Stomach (tissue), 9 donors: ENCODE data around the gene PSTPIP2. TPM values are rescaled to one million over a fixed set of nuclear protein-coding genes. Genes with fewer than 3 reads are reported as not detected.

Source experiments
- DNase-seq, 2 donors: peaks; one replicate each; pipeline versions ENCODE4 v3.0.0 to v3.0.0-alpha.2; 2013 to 2019
- H3K27ac ChIP-seq, 5 donors: fragments of 200-600 bp in 4 of 5; sonication (generic) in 4 of 5; one replicate each; pipeline ENCODE4 v1.5.1; 2013 to 2019; ENCODE audit warnings: mild to moderate bottlenecking in 1 of 5, moderate library complexity in 1 of 5
- H3K27me3 ChIP-seq, 3 donors: fragments of 200-600 bp; sonication (generic); one replicate each; pipeline ENCODE4 v1.5.1; 2017 to 2019; ENCODE audit warnings: mixed run types in 1 of 3
- H3K36me3 ChIP-seq, 4 donors: fragments of 200-600 bp; sonication (generic); 1 replicate in 3 of 4; 2 replicates in 1 of 4; pipeline ENCODE4 v1.5.1; 2016 to 2019
- H3K4me1 ChIP-seq, 4 donors: fragments of 200-600 bp; sonication (generic); one replicate each; pipeline ENCODE4 v1.5.1; 2016 to 2019
- H3K4me3 ChIP-seq, 4 donors: fragments of 200-600 bp; sonication (generic) in 3 of 4; one replicate each; pipeline ENCODE4 v1.5.1; 2016 to 2019; ENCODE audit warnings: mild to moderate bottlenecking in 1 of 4
- H3K9me3 ChIP-seq, 4 donors: fragments of 200-600 bp; sonication (generic); one replicate each; pipeline ENCODE4 v1.5.1; 2016 to 2019
- EP300 ChIP-seq: sonication (generic); formaldehyde crosslinking; IDR thresholded peaks from one replicate; pipeline ENCODE4 v1.6.1; 2017; ENCODE audit warnings: antibody characterized with exemption
- POLR2A ChIP-seq, 4 donors: fragments of 450-650 bp; IDR thresholded peaks; one replicate each; pipeline ENCODE4 v1.6.1; 2016; ENCODE audit warnings: antibody characterized with exemption in 4 of 4, control low read depth in 2 of 4, mild to moderate bottlenecking in 1 of 4, moderate library complexity in 1 of 4
- POLR2AphosphoS5 ChIP-seq, 3 donors: sonication (generic); formaldehyde crosslinking; IDR thresholded peaks; one replicate each; pipeline ENCODE4 v1.6.1; 2016; ENCODE audit warnings: antibody characterized with exemption in 3 of 3
- WGBS, 5 donors: extraction: QIAGEN DNeasy Blood & Tissue Kit in 3 of 5; methylation state at CpG; one replicate each; pipeline versions ENCODE4 v1.1.5 to v1.1.7; 2013 to 2018; 5-methylcytosine and 5-hydroxymethylcytosine counted together
- intact Hi-C: fragments of 100-400 bp; cut with DNase I; formaldehyde crosslinking; loops from one replicate; pipeline ENCODE4 v1.15.1; 2023; ENCODE audit warnings: low total_unique reads
- polyA plus RNA-seq, 3 donors: library from polyadenylated mRNA; stranded (reverse); fragments of 200-250 nt; gene quantifications; one replicate each; pipeline ENCODE4 v1.2.3, GENCODE V29; 2013
- total RNA-seq, 5 donors: library from RNA; depleted of rRNA; stranded (reverse); fragments of >200 nt; gene quantifications; one replicate each; pipeline versions ENCODE4 v1.1.0 to v1.2.3, GENCODE V29; 2014 to 2016
- TF ChIP-seq, protein P1 (sequence below), 7 experiments: fragments of 450-650 bp in 4 of 7; fragments of 200-600 bp in 3 of 7; sonication (generic) in 3 of 7; IDR thresholded peaks; one replicate each; pipeline ENCODE4 v1.5.1; 2016 to 2019; ENCODE audit warnings: antibody characterized with exemption in 7 of 7, control low read depth in 2 of 7, mild to moderate bottlenecking in 1 of 7
- donor health status: healthy with polysubstance abuse.
- donor health status: Bipolar disorder and iron deficiency.
- donor health status: healthy.

Gene PSTPIP2
- total and polyA plus RNA-seq, 8 donors, result 1.2 to 11.0 (median 7.0) TPM

DNA sequence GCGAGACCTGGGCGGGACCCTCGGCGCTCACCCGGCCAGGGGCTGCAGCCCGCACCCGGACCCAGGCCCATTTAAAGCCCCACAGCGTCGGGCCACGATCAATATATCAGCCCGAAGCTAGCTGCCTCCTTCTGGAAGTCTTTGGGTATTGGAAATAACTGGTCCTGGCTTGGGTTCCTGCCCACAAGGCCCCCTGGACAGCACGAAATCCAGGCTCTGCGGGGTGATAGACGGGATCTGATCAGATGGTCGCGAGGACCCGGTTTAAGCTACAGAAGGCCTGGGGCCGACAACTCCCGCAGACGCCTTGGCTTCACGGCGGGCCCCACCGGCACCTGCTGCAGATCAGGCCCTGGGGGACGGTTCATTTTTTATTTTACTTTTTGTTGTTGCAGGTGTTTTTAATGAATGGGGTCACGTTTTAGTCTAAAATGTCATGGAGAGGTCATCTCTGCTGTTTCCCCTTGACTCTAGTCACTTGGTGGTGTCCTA is 362 bp upstream of the PSTPIP2 start:
- H3K4me3 ChIP-seq, result peak overlapping the region; percentile 70 to 94 (median 90)
- peaks cover 0 to 4% (median 1%) of the 10 kb centered on the region in 4 donors for H3K36me3 ChIP-seq
- no peaks in the 10 kb centered on the region for H3K27me3 ChIP-seq
- intact Hi-C loops, result loop anchor here (10.0 kb wide), 1 partner anchor 108 kb away; the partner anchor contains the start of gene EPG5
- H3K4me1 ChIP-seq, result peaks cover 17 to 57% (median 39%) of the 10 kb centered on the region in 4 donors
- H3K27ac ChIP-seq, result peak overlapping the region; percentile 71 to 85 (median 76)
- TF ChIP-seq EP300, result no peak
- TF ChIP-seq POLR2A (IDR thresholded peaks at IDR 0.05), result no peak
- no peak for TF ChIP-seq POLR2AphosphoS5 (IDR thresholded peaks at IDR 0.05)
- TF ChIP-seq, protein P1, sequence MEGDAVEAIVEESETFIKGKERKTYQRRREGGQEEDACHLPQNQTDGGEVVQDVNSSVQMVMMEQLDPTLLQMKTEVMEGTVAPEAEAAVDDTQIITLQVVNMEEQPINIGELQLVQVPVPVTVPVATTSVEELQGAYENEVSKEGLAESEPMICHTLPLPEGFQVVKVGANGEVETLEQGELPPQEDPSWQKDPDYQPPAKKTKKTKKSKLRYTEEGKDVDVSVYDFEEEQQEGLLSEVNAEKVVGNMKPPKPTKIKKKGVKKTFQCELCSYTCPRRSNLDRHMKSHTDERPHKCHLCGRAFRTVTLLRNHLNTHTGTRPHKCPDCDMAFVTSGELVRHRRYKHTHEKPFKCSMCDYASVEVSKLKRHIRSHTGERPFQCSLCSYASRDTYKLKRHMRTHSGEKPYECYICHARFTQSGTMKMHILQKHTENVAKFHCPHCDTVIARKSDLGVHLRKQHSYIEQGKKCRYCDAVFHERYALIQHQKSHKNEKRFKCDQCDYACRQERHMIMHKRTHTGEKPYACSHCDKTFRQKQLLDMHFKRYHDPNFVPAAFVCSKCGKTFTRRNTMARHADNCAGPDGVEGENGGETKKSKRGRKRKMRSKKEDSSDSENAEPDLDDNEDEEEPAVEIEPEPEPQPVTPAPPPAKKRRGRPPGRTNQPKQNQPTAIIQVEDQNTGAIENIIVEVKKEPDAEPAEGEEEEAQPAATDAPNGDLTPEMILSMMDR (IDR thresholded peaks at IDR 0.05), result no peak
- 25 to 30% (median 26%) methylated on average over 24 to 25 of the region's 25 CpGs for WGBS, 5 donors
- no peaks in the 10 kb centered on the region for H3K9me3 ChIP-seq
- DNase-seq, result no peak

DNA sequence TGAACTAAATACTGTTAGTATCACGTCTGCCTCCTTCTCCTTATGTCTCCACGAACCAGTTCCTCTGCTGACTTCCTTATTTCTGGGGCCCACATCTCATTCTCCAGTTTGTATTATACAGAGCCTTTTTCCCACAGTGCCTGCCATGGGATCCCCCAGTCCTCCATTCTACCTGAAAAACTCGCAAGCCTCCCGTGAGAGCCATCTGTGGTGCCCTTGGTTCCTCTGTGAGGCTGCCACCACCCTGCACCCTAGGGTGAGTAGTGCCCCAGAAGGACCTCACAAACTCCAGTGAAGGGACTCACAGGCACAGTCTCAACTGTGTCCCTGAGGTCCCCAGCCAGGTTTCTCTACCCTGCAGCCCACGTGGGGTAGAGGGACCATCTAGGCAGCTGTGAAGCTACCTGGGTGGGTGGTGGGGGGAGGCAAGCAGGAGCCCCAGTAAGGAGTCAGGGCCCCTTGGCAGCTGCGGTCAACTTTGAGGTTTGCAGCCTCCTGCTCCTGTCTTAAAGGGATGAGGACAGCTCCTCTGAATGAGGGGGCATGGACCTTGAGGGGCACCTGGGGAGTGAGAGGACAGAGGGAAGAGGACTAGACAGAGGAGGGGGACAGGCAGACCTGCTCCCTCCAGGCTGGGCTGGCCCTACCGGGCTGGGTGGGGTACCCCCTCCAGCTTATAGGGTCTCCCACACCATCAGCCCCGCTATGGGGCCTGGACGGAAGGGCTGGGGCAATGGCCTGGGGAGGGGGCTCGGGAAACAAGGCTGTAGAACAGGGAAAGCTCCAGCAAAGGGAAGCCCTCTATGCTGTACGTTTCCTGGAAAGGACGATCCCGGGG is 1.0 kb downstream of the PSTPIP2 start:
- no peaks in the 10 kb centered on the region for H3K27me3 ChIP-seq
- 24 to 51% (median 28%) methylated on average over 10 to 13 of the region's 13 CpGs for WGBS, 5 donors
- peaks cover 17 to 57% (median 39%) of the 10 kb centered on the region in 4 donors for H3K4me1 ChIP-seq
- intact Hi-C loops, result loop anchor here (10.0 kb wide), 1 partner anchor 106 kb away; the partner anchor contains the start of gene EPG5
- H3K36me3 ChIP-seq, result no peaks in the 10 kb centered on the region
- no peaks in the 10 kb centered on the region for H3K9me3 ChIP-seq
- H3K4me3 ChIP-seq, result peak overlapping the region; percentile 70 to 94 (median 90)
- peak in 1 of 2 donors; percentile 17 for DNase-seq
- no peak for TF ChIP-seq POLR2AphosphoS5 (IDR thresholded peaks at IDR 0.05)
- TF ChIP-seq POLR2A (IDR thresholded peaks at IDR 0.05), result no peak
- TF ChIP-seq, protein P1 (IDR thresholded peaks at IDR 0.05), result no peak
- TF ChIP-seq EP300, result no peak
- H3K27ac ChIP-seq, result peak overlapping the region; percentile 71 to 85 (median 76)

DNA sequence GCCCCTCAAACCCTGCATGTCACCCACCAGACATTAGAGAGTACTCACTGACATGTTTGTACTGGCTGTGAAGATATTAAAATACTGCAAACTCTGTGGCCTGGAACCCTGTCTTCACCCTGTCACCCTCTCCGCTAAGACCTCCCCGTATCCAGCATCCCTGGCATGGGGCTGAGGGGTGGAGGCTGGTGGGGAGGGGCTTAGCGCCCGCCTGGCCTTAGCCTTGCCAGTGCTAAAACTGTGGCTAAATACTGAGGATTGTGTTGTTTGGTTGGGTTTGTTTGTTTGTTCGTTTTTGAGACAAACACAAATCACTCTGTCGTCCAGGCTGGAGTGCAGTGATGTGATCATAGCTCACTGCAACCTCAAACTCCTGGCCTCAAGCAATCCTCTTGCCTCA is 1.8 kb downstream of the PSTPIP2 start:
- 74 to 92% (median 86%) methylated on average over 4 to 6 of the region's 6 CpGs for whole genome bisulfite sequencing, 5 donors
- no peaks in the 10 kb centered on the region for H3K9me3 ChIP-seq
- TF ChIP-seq EP300 (no peak), POLR2A (IDR thresholded peaks at IDR 0.05) (no peak), POLR2AphosphoS5 (IDR thresholded peaks at IDR 0.05) (no peak)
- TF ChIP-seq, protein P1 (IDR thresholded peaks at IDR 0.05), result no peak
- peaks cover 17 to 57% (median 39%) of the 10 kb centered on the region in 4 donors for H3K4me1 ChIP-seq
- no peak for DNase-seq
- H3K4me3 ChIP-seq, result peak overlapping the region in 2 of 4 donors; percentile 86 to 94
- intact Hi-C loops, result loop anchor here (10.0 kb wide), 1 partner anchor 105 kb away; the partner anchor contains the start of gene EPG5
- no peaks in the 10 kb centered on the region for H3K36me3 ChIP-seq
- peak overlapping the region in 1 of 5 donors; percentile 85 for H3K27ac ChIP-seq
- no peaks in the 10 kb centered on the region for H3K27me3 ChIP-seq

DNA sequence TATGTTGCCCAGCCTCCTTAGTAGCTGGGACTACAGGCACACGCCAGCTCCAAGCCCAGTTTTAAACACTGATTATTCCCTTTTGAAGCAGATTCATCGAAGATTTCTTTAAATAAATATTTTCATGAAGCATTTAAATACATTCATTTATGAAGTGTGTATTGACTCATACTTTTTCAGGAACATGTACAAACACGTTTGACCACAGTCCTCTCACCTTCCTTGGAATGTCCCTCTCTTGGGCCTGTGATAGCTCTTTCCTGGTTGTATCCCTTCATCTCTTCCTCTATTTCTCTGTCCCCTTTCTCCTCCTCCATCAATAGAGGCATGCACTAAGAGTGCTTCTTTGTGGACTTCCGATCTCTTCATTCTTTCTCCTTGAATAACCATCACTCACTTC is 2.5 kb downstream of the PSTPIP2 start:
- peaks cover 17 to 57% (median 39%) of the 10 kb centered on the region in 4 donors for H3K4me1 ChIP-seq
- H3K27me3 ChIP-seq, result no peaks in the 10 kb centered on the region
- DNase-seq, result no peak
- intact Hi-C loops, result loop anchor here (10.0 kb wide), 1 partner anchor 385 kb away; no protein-coding TSS in a partner anchor
- no peaks in the 10 kb centered on the region for H3K9me3 ChIP-seq
- peak overlapping the region in 2 of 5 donors; percentile 8 to 20 for H3K27ac ChIP-seq
- H3K36me3 ChIP-seq, result no peaks in the 10 kb centered on the region
- TF ChIP-seq, protein P1 (IDR thresholded peaks at IDR 0.05), result no peak
- TF ChIP-seq POLR2A (IDR thresholded peaks at IDR 0.05), result no peak
- TF ChIP-seq POLR2AphosphoS5 (IDR thresholded peaks at IDR 0.05), result no peak
- TF ChIP-seq EP300, result no peak
- H3K4me3 ChIP-seq, result peak overlapping the region in 1 of 4 donors; percentile 86
- WGBS, 5 donors, result 59 to 66% (median 63%) methylated on average over 4 of the region's 4 CpGs
